Fibroblast of upper back skin (primary cell): Measurements from ENCODE around the gene PLXNC1.
"Not testable (repeated sequence)": the region's sequence is repeated elsewhere in the genome, so short reads cannot be mapped to it uniquely, and the experiment has no call there.

Source experiments
- DNase-seq: peaks from one replicate; pipeline ENCODE4 v3.0.0-alpha.2; 2013

PLXNC1 gene

DNA sequence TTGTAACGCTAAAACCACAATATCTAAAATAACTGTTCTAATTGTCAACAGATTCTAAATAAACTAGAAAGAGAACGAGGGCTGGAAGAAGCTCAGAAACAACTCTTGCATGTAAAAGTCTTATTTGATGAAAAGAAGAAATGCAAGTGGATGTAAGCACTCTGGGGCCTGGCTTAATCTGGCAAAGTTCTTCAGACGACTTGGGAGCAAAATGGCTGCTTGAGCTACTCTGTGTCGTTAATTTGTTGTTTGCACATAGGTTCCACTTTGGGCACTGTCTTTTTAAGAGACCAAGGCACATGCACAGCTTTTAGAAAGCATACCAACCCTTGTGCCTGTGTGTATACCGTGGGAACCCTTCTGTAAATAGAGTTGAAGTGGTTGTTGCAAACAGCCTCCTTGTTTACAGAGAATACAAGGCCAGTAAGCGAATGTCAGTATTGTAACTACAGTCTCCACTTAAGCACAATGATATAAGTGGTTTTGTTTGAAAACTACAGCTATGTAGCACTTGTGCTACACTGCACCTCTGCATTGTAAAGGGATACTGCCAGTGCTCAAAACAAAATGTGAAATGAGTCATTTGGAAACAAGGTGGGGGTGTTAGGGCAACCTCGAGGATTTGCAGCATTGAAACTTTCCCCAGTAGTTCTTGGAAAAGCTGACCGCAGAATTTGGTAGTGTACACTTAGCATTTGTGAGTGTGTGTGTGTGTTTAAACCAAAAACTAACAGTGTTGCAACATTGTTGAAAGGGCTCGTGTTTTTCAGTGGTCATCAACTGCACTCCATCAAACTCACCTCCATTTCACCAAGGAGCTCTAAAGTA is 157.0 kb downstream of the PLXNC1 start:
- DNase-seq = peak; percentile 36

DNA sequence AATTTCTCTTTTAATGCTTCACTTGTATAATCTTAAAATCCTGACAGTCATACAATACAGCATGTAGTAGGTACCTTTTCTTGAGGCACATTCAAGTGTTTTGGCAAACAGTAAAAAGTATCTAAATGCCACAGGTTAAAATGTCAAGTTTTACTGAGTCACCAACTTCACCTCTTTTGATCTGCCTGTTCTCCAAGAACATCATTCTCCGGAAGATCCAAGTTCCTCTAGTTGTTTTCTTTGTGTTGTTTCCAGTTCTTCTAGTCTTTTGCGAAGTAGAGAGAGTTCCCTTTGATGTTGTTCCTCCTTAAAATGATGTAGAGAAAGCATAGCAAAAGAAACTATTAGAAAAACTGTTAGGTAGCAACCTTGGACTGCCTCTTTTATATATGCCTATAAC is 160.2 kb downstream of the PLXNC1 start:
- no peak for DNase-seq

DNA sequence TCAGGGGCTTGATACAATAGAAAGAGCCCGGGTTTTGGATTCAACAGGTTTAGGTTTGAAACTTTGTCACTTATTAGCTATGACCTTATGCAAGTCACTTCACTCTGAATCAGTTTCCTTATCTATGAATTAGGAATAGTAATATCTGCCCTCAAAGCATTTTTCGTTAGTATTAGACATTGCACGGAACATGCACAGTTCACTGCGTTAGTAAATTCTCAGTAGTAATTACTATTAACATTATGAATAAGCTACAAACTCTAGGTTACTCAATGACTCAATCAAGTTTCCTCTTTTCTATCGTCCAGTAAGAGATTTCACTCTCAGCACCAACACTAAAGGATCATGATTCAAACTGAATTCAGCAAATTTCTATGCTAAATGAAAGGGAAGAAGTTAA is 161.0 kb downstream of the PLXNC1 start:
- DNase-seq = no peak

DNA sequence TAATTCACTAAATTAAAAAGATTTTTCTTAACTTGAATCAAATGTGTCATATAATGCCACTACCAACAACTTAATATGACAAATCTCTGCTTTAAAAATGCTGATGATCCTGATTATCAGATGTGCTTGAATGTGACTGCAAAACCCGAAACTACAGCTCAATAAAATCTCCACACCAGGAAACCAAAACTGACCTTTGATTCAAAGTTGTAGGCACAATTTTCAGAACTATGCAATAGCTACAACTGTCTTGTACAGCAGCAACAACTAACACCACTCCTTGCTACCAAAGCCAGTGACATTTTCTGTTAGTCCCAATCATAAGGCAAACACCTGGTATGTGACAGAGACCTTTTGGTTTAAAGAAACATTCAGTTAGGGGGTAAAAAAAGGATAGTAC is 164.0 kb downstream of the PLXNC1 start:
- no peak for DNase-seq

DNA sequence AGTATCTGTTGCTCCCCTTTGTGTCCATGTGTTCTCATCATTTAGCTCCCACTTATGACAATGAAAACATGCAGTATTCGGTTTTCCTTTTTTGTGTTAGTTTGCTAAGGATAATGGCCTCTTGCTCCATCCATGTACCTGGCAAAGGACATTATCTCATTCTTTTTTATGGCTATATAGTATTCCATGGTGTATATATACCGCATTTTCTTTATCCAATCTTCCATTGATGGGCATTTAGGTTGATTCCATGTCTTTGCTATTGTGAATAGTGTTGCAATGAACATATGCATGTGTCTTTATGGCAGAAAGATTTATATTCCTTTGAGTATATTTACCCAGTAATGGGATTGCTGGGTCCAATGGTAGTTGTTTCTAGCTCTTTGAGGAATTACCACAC is 168.2 kb downstream of the PLXNC1 start:
- DNase-seq = not testable (repeated sequence)

DNA sequence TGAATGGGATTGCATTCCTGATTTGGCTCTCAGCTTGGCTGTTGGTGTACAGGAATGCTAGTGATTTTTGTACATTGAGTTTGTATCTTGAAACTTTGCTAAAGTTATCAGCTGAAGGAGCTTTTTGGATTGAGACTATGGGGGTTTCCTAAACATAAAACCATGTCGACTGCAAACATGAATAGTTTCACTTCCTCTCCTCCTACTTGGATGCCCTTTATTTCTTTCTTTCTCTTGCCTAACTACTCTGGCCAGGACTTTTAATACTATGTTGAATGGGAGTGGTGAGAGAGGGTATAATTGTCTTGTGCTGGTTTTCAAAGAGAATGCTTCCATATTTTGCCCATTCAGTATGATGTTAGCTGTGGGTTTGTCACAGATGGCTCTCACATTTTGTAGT is 169.8 kb downstream of the PLXNC1 start:
- no peak for DNase-seq

DNA sequence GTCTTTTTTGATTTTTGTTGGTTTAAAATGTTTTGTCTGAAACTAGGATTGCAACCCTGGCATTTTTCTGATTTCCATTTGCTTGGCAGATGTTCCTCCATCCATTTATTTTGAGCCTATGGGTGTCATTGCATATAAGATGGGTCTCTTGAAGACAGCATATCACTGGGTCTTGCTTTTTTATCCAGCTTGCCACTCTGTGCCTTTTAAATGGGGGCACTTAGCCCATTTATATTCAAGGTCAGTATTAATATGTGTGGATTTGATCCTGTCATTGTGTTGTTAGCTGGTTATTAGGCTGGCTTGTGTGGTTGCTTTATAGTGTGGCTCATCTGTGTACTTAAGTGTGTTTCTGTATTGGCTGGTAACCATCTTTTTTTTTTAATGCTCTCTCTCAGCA is 171.7 kb downstream of the PLXNC1 start:
- DNase-seq = no peak

DNA sequence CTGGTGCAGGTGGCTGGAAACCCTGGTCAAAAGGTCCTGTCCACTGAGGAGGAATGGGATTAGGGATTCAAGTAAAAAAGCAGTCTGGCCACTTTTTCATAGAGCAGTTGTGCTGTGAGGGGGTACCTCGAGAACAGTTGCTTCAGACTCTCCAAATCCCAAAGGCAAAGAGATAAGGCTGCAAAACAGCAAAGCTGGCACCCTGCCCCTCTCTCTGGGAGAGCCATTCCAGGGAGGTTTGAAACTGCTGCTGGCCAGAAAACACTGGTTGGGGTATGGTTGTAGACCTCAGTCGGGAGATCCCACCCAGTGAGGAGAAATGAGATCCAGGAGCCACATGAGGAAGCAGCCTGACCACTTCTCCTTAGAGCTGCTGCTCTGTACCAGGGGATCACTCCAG is 174.0 kb downstream of the PLXNC1 start:
- DNase-seq = peak; percentile 9

DNA sequence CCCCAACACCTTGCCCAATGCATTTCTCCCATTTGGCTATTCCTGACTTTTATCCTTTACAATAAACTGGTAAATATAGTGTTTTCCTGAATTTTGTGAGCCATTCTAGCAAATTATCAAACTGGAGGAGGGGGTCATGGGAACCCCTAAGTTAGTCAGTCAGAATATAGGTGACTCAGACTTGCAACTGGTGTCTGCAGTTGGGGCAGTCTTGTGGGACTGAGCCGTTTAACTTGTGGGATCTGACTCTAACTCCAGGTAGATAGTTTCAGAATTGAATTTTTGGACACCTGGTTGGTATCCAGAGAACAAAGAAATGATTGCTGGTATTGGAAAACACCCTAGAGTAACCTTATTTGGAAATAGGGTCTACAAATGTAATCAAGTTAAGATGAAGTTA is 177.9 kb downstream of the PLXNC1 start:
- DNase-seq = no peak

DNA sequence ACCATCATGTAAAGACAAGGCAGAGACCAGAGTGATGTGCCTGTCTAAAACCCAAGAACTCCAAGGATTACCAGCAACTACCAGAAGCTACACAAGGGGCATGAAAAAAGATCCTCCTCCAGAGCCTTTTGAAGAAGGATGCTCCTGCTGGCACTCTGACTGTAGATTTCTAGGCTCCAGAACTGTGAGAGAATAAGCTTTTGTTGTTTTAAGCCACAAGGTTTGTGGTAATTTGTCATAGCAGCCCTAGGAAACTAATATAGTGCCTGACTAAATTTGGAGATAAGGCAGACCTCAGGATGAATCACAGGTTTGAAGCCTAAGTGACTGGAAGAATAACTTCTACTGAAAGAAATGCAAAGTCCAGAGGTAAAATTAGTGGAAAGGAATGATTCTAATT is 178.3 kb downstream of the PLXNC1 start:
- DNase-seq = peak; percentile 70

DNA sequence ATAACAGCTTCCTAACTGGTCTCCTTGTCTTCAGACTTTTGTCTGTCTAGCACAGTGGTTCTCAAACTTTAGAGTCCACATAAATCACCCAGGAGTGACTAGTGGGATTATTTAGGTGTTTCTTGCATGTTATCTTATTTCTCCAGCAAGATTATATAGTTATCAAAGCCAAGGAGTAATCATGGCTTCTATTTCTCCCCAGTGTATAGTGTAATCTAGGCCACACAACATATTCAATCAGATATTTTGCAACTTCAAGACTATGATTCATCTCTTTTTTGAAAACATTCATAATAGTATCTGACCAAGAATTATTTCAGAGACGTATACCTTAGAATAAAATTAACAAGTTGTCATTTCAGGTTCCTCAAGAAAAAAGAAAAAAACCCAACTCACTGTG is 179.4 kb downstream of the PLXNC1 start:
- DNase-seq = peak; percentile 56

DNA sequence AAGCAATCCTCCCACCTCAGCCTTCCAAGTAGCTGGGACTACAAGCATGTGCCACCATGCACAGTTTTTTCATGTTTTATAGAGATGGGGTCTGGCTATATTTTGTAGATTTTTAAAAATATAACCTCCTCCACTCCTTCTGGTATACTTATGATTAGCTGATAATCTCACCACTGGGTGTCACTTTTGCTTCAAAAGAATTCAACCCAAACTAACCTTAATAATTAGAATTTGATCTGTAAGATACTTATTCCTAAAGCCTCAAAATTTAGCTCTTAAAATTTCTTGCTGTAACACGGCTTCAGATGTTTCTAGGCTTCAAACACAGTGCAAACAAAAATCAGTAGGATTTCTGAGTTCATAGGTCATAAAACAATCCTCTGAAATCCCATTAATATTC is 181.0 kb downstream of the PLXNC1 start:
- no peak for DNase-seq

DNA sequence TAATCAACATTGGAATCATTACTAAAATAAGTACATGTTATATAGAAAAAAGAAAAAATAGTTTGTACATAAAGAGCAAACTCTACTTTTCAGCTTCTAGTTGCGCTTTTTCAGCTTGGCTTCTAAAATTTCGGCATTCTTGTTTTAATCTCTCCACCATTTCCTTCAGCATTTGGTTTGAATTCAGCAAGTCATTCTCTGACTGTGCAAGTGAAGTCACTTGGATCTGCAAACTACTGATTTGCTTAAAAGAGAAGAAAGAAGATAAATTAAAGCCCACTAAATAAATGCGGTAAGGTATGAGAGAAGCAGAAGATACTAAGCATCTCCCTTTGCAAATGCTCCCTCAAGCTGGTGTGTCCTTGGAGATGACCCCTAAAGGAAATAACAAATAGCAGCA is 185.0 kb downstream of the PLXNC1 start:
- DNase-seq = no peak

DNA sequence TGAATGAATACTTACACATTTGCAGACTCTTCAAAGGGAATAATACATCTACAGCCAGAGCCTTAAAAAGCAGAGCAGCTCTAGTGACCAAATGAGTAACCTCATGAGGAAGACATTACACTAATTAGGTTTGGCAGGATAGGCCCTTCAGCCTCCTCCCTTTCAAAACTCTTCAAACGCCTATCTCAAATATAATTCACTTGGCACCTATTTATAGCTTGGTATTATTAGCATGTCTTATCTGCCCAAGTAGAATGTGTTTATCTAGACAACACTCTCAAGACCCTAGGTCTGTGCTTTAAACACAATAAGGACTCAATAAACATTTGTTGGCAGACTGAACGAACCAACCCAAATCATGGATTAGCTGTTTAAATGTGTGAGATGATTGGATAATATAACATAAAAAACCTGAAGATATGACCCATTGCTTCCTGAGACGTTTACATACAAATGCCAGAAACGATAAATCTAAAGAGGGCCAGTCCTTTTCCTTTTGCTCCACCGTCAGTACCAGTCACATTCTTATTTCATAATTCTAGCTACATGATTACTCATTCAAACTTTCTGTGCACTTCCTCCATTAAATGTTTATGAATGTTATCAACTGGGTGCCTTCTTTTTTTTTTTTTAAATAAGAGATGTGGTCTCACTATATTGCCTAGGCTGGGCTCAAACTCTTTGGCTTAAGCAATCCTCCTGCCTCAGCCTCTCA is 188.0 kb downstream of the PLXNC1 start:
- DNase-seq = peak; percentile 1

DNA sequence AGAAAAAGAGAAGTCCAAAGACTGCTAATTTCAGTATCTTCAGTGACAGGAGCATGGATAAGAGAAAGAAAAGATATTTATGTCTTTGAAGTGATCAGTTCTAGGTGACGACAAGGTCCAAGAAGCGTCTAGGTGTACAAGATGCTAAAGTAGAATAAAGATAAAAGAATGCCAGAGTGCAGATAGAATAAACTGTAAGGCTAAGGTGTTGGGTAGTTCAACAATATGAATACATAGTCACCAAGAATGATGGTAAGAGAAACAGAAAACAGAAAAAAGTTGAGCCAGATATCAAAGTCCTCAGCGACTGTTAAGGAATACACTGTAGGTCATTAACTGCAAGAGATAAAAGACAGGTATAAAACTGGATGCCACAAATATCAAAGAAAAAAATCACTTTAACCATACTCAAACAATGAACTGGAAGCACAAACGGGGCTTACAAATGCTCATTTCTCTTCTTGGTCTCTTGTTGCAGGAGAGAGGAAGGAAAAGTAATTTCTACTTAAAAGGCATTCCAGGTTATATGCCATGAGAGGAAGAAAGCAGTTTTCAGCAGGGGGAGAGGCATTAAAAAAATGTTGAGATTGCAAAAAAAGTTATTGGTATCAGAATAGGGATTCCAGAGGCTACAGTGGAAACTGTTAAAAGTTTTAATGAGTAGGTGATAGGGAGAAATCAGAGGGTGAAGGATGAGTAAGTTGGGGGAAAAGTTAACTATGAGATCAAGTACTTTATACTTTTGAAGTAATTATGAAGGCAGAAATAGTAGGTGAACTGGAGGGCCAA is 189.8 kb downstream of the PLXNC1 start:
- no peak for DNase-seq

DNA sequence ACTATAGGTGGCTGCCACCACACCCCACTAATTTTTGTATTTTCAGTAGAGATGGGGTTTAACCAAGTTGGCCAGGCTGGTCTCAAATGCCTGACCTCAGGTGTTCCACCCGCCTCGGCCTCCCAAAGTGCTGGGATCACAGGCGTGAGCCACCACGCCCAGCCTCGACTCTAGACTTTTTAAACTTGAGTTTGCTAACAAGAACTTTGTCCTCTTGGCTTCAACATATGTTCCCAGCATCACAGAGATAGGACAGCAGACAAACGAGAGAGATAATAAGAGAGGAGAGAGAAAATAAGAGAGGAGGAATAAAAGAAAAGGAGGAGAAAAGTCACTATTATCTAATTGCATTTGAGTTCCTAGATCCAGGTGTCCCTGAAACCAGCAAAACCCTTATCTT is 192.2 kb downstream of the PLXNC1 start:
- no peak for DNase-seq

DNA sequence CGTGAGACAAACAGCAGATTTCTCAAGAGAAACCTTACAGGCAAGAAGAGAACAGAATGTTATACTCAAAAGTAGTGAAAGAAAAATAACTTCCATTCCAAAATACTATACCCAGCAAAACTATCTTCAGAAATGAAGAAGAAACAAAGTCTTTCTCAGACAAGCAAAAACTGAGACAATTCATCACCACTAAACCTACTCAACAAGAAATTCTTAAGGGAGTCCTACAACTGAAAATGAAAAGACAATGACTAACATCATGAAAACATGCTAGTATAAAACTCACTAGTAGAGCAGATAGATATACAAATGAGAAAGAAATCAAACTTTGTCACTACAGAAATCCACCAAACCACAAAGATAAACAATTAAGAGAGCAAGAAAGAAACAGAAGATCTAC is 204.8 kb downstream of the PLXNC1 start:
- no peak for DNase-seq
